ENCODE measurements around the gene EFCAB6. TPM values are rescaled to one million over a fixed set of nuclear protein-coding genes. Genes with fewer than 3 reads are reported as not detected.

Gene EFCAB6
- total RNA-seq, 1 donor = 0.52 TPM

- H3K27me3 ChIP-seq (ENCODE audit: insufficient read depth, low read length) = no peaks in the 10 kb centered on the region
- no peaks in the 10 kb centered on the region for H3K9me3 ChIP-seq (ENCODE audit: low read depth, low read length)
Measured at GRCh38 chr22:43540529-43540923, 271.6 kb downstream of the EFCAB6 start.

GRCh38 chr22:43539572-43540528, 272.3 kb downstream of the EFCAB6 start:
- Histone ChIP-seq H3K4me3 (ENCODE audit: low read length) (no peak overlapping the region), H3K4me1 (ENCODE audit: insufficient read depth, low read length) (no peaks in the 10 kb centered on the region), H3K9me3 (ENCODE audit: low read depth, low read length) (no peaks in the 10 kb centered on the region), H3K27me3 (ENCODE audit: insufficient read depth, low read length) (no peaks in the 10 kb centered on the region)

More at GRCh38 chr22:43540529-43540923, 271.6 kb downstream of the EFCAB6 start:
- Histone ChIP-seq H3K4me1 (ENCODE audit: insufficient read depth, low read length) (no peaks in the 10 kb centered on the region), H3K4me3 (ENCODE audit: low read length) (no peak overlapping the region)

DNA sequence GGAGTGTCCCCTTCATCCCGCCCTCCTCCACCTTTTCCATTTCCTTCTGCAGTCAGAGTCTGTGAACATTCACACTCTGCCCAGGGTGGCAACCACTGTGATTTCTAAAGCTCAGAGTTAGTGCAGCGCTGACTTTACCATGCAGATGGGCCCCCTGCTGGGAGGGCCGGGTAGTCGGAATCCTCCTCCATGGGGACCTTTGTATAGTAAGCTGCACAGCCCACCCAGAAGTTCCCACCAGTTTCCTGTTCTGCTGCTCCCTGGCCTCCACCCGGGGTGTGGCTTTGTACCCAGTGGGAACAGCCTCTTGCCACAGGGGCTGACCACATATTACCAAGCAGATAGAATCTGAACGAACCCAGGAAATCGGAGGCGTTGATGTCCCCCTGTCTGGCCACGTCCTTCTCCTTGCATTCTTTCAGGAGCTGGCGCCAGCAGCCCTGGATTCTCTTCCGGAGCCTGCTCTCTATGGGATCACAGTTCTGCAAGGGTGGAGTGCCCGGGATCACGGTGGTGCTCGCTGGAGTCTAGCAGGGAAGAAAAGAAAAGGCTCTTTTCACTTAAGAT, 275.0 kb downstream of the EFCAB6 start:
- Histone ChIP-seq H3K4me3 (ENCODE audit: low read length) (no peak overlapping the region), H3K9me3 (ENCODE audit: low read depth, low read length) (no peaks in the 10 kb centered on the region), H3K27me3 (ENCODE audit: insufficient read depth, low read length) (no peaks in the 10 kb centered on the region), H3K4me1 (ENCODE audit: insufficient read depth, low read length) (no peaks in the 10 kb centered on the region)

- no peak overlapping the region for H3K4me3 ChIP-seq (ENCODE audit: low read length)
- H3K9me3 ChIP-seq (ENCODE audit: low read depth, low read length) = no peaks in the 10 kb centered on the region
Measured at GRCh38 chr22:43535741-43536140, 276.4 kb downstream of the EFCAB6 start.

GRCh38 chr22:43535336-43535735, 276.8 kb downstream of the EFCAB6 start:
- H3K27me3 ChIP-seq (ENCODE audit: insufficient read depth, low read length) = no peaks in the 10 kb centered on the region
- H3K4me1 ChIP-seq (ENCODE audit: insufficient read depth, low read length) = no peaks in the 10 kb centered on the region
- no peak overlapping the region for H3K4me3 ChIP-seq (ENCODE audit: low read length)
- H3K9me3 ChIP-seq (ENCODE audit: low read depth, low read length) = no peaks in the 10 kb centered on the region

More at GRCh38 chr22:43535741-43536140, 276.4 kb downstream of the EFCAB6 start:
- Histone ChIP-seq H3K4me1 (ENCODE audit: insufficient read depth, low read length) (no peaks in the 10 kb centered on the region), H3K27me3 (ENCODE audit: insufficient read depth, low read length) (no peaks in the 10 kb centered on the region)

DNA sequence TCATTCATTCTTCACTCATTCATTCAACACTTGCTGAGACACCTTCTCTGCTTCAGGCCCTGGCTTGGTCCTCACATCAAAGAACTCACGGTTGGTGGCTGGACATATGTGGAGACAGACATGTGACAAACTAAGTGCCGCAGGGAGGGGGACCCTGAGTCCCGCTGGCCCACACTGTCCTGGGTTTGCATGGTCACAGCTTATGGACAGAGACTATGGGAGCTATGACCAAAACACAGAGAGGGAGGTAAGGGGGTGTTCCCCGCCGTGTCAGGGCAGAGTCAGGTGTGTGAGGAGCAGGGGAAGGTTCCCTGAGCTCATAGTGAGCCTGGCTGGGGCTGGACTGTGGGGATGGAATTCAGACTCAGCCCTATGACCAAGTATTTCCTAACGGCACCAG, 277.2 kb downstream of the EFCAB6 start:
- Histone ChIP-seq H3K27me3 (ENCODE audit: insufficient read depth, low read length) (no peaks in the 10 kb centered on the region), H3K4me1 (ENCODE audit: insufficient read depth, low read length) (no peaks in the 10 kb centered on the region), H3K4me3 (ENCODE audit: low read length) (no peak overlapping the region), H3K9me3 (ENCODE audit: low read depth, low read length) (no peaks in the 10 kb centered on the region)

GRCh38 chr22:43533656-43534428, 278.3 kb downstream of the EFCAB6 start:
- Histone ChIP-seq H3K4me1 (ENCODE audit: insufficient read depth, low read length) (no peaks in the 10 kb centered on the region), H3K27me3 (ENCODE audit: insufficient read depth, low read length) (no peaks in the 10 kb centered on the region), H3K9me3 (ENCODE audit: low read depth, low read length) (no peaks in the 10 kb centered on the region), H3K4me3 (ENCODE audit: low read length) (no peak overlapping the region)

- Histone ChIP-seq H3K9me3 (ENCODE audit: low read depth, low read length) (no peaks in the 10 kb centered on the region), H3K27me3 (ENCODE audit: insufficient read depth, low read length) (no peaks in the 10 kb centered on the region), H3K4me1 (ENCODE audit: insufficient read depth, low read length) (no peaks in the 10 kb centered on the region), H3K4me3 (ENCODE audit: low read length) (no peak overlapping the region)
Measured at GRCh38 chr22:43533156-43533530, 279.0 kb downstream of the EFCAB6 start.

DNA sequence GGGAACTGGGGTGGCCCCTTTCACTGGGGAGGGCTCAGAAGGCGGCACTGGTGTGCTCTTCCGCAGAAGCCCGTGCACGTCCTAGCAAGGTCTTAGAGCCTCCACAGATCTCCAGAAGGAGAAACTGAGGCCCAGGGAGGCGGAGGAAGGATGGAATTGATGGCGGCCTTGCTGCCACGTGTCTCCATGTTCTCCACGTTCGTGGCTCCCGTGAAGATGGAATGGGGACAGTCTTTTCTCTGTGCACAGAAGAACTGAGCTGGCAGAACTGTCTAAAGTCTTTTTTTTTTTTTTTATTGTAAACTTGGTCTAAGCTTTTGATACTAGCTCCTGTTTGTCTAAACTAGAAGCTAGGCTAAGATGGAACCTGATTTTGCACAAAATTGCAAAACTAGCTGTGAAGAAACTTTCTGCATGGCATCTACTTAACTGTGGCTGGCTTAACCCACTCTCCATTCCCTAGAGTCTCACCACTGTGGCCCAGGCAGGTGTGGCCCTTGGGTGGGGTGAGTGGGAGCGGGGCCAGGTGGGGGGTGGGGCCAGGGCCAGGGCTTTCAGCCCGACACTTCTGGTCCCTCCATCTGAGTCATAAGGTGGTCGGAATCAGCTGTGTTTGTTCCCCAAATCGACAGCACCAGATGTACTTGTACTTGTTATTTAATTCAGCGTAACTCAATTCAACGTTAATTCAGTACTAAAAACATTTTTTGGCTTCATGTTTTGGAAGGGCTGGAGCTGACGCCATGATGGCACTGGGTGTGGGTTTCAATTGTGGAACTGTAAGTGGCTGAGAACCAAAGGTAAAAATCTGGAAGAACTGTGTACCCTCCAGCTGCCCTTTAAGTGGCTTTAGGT, 279.6 kb downstream of the EFCAB6 start:
- H3K4me3 ChIP-seq (ENCODE audit: low read length) = no peak overlapping the region
- H3K4me1 ChIP-seq (ENCODE audit: insufficient read depth, low read length) = no peaks in the 10 kb centered on the region
- no peaks in the 10 kb centered on the region for H3K27me3 ChIP-seq (ENCODE audit: insufficient read depth, low read length)
- no peaks in the 10 kb centered on the region for H3K9me3 ChIP-seq (ENCODE audit: low read depth, low read length)

DNA sequence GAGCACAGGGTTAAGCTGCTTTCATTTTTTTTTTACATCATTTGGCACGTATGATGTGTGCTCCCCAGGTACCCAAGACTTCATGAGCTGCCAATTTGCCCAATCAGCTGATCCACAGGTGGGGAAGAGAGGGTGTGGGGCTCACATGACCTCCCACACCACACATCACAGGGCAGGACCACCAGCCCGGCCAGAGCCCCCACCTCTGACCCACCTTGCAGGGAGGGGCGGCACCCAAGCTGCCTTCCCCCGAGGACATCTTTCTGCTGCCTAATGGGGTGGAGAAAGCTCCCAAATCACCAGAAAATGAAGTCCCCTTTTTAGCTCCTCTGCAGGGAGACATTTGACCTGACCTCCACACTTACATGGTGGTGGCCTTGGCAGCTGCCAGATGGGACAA, 280.5 kb downstream of the EFCAB6 start:
- no peak overlapping the region for H3K4me3 ChIP-seq (ENCODE audit: low read length)
- H3K9me3 ChIP-seq (ENCODE audit: low read depth, low read length) = no peaks in the 10 kb centered on the region
- no peaks in the 10 kb centered on the region for H3K27me3 ChIP-seq (ENCODE audit: insufficient read depth, low read length)
- no peaks in the 10 kb centered on the region for H3K4me1 ChIP-seq (ENCODE audit: insufficient read depth, low read length)

- Histone ChIP-seq H3K4me3 (ENCODE audit: low read length) (no peak overlapping the region), H3K4me1 (ENCODE audit: insufficient read depth, low read length) (no peaks in the 10 kb centered on the region), H3K9me3 (ENCODE audit: low read depth, low read length) (no peaks in the 10 kb centered on the region), H3K27me3 (ENCODE audit: insufficient read depth, low read length) (no peaks in the 10 kb centered on the region)
Measured at GRCh38 chr22:43530349-43531201, 281.5 kb downstream of the EFCAB6 start.

- no peaks in the 10 kb centered on the region for H3K9me3 ChIP-seq (ENCODE audit: low read depth, low read length)
Measured at GRCh38 chr22:43529934-43530333, 282.2 kb downstream of the EFCAB6 start.

DNA sequence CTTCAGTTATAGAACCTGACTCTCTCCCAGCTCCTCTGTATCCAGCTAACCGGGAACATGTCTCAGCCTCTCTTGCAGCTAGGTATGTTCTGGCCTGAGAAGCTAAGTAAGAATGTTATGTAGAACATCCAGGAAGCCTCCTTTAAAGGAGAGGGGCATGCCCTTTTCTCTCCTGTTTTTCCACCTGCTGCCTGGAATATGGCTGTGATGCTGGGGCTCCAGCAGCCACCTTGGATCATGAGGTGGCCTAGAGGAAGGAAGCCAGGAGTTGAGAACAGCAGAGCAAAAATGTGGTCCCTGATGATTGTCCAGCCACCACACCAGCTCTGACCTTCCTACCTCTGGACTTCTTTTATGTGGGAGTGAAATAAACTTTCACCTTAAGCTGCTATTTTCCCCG, 282.6 kb downstream of the EFCAB6 start:
- H3K4me3 ChIP-seq (ENCODE audit: low read length) = no peak overlapping the region
- H3K27me3 ChIP-seq (ENCODE audit: insufficient read depth, low read length) = no peaks in the 10 kb centered on the region
- no peaks in the 10 kb centered on the region for H3K4me1 ChIP-seq (ENCODE audit: insufficient read depth, low read length)
- no peaks in the 10 kb centered on the region for H3K9me3 ChIP-seq (ENCODE audit: low read depth, low read length)

More at GRCh38 chr22:43529934-43530333, 282.2 kb downstream of the EFCAB6 start:
- no peak overlapping the region for H3K4me3 ChIP-seq (ENCODE audit: low read length)
- H3K27me3 ChIP-seq (ENCODE audit: insufficient read depth, low read length) = no peaks in the 10 kb centered on the region
- H3K4me1 ChIP-seq (ENCODE audit: insufficient read depth, low read length) = no peaks in the 10 kb centered on the region
